OCI-LY7 (cell line): Measurements from ENCODE around the gene VENTX. TPM values are rescaled to one million over a fixed set of nuclear protein-coding genes. Genes with fewer than 3 reads are reported as not detected.
"Not testable (repeated sequence)": the region's sequence is repeated elsewhere in the genome, so short reads cannot be mapped to it uniquely, and the experiment has no call there.

Experiments used
- BruUV-seq: library from RNA; stranded (reverse); fragments of 400-500 nt; replicated peaks from 2 replicates; lab custom pipeline; 2021; lab: Mats Ljungman, UMichigan
- CTCF ChIA-PET: fragments of 300-600 bp; sonication (Branson Sonifier 250); formaldehyde crosslinking; loops from one replicate; lab custom pipeline; 2022; ENCODE audit warnings: antibody characterized with exemption; ENCODE audit not compliant: unreplicated experiment; lab: Charles Lee
- POLR2A ChIA-PET: fragments of 300-600 bp; sonication (Branson Sonifier 250); formaldehyde crosslinking; loops from one replicate; lab custom pipeline; 2022; ENCODE audit warnings: antibody characterized with exemption; lab: Charles Lee
- DNase-seq: peaks from one replicate; pipeline ENCODE4 v3.0.0-alpha.2; 2015; ENCODE audit warnings: low spot score
- H2AFZ ChIP-seq: fragments of 200-600 bp; sonication (generic), shearing (Covaris generic); 2 replicates; pipeline ENCODE4 v1.6.1; 2014; ENCODE audit warnings: mild to moderate bottlenecking, antibody characterized with exemption, low read length, moderate library complexity
- H3K27ac ChIP-seq: fragments of 200-600 bp; sonication (generic); 2 replicates; pipeline ENCODE4 v1.5.1; 2014; ENCODE audit warnings: mixed run types, low read depth, mild to moderate bottlenecking, moderate library complexity, low read length, inconsistent platforms; ENCODE audit not compliant: poor library complexity, severe bottlenecking
- H3K36me3 ChIP-seq: fragments of 200-600 bp; sonication (generic); 2 replicates; pipeline ENCODE4 v1.6.1; 2014; ENCODE audit warnings: mild to moderate bottlenecking, antibody characterized with exemption, low read length, moderate library complexity, mixed read lengths; ENCODE audit not compliant: insufficient read depth
- H3K4me1 ChIP-seq: fragments of 200-600 bp; sonication (generic); 2 replicates; pipeline ENCODE4 v1.5.1; 2014; ENCODE audit warnings: mild to moderate bottlenecking, low read length; ENCODE audit not compliant: insufficient read depth, poor library complexity, severe bottlenecking
- H3K4me2 ChIP-seq: fragments of 200-600 bp; sonication (generic); 2 replicates; pipeline ENCODE4 v1.6.1; 2014; ENCODE audit warnings: mild to moderate bottlenecking, low read length
- H3K4me3 ChIP-seq: fragments of 200-600 bp; sonication (generic); 2 replicates; pipeline ENCODE4 v1.5.1; 2014; ENCODE audit warnings: mild to moderate bottlenecking, low read depth, low read length; ENCODE audit not compliant: poor library complexity, severe bottlenecking
- H3K79me2 ChIP-seq: fragments of 200-600 bp; sonication (generic); 2 replicates; pipeline ENCODE4 v1.6.1; 2016; ENCODE audit warnings: low read depth, mild to moderate bottlenecking, low read length, moderate library complexity, mixed read lengths; ENCODE audit not compliant: insufficient read depth
- H3K9me2 ChIP-seq: fragments of 200-600 bp; sonication (generic); 2 replicates; pipeline ENCODE4 v1.6.1; 2016; ENCODE audit warnings: mild to moderate bottlenecking, low read length, mixed read lengths; ENCODE audit not compliant: insufficient read depth
- H3K9me3 ChIP-seq: fragments of 200-600 bp; sonication (generic); 2 replicates; pipeline ENCODE4 v1.6.1; 2014; ENCODE audit warnings: mild to moderate bottlenecking, mixed run types, low read length, mixed read lengths
- H4K20me1 ChIP-seq: fragments of 200-600 bp; sonication (generic); 2 replicates; pipeline ENCODE4 v1.6.1; 2014; ENCODE audit warnings: mild to moderate bottlenecking, antibody characterized with exemption, low read length, moderate library complexity, mixed read lengths; ENCODE audit not compliant: insufficient read depth
- CTCF ChIP-seq: fragments of 200-600 bp; sonication (generic); conservative IDR thresholded peaks from 2 replicates; pipeline ENCODE4 v1.5.1; 2014; ENCODE audit warnings: mild to moderate bottlenecking, antibody characterized with exemption, low read length, moderate library complexity, mixed read lengths
- EZH2phosphoT487 ChIP-seq: fragments of 200-600 bp; sonication (generic); IDR thresholded peaks from 2 replicates; pipeline ENCODE4 v1.6.1; 2018; ENCODE audit warnings: low read depth, borderline replicate concordance, mild to moderate bottlenecking, mixed run types, antibody characterized with exemption, low read length, moderate library complexity, mixed read lengths
- intact Hi-C: fragments of 100-400 bp; cut with micrococcal nuclease; formaldehyde crosslinking; loops from one replicate; pipeline ENCODE4 v1.10.0; 2022; ENCODE audit not compliant: unreplicated experiment
- total RNA-seq, 2 experiments: library from RNA; depleted of rRNA in 1 of 2; stranded (reverse); fragments of >200 nt in 1 of 2; shearing (Covaris generic) in 1 of 2; gene quantifications; 2 replicates each; pipeline ENCODE4 v1.2.3, GENCODE V29; 2014 to 2022

Gene VENTX
- total RNA-seq, 2 experiments from 2014 or later = not detected

- no peak for TF ChIP-seq CTCF
- no peak for TF ChIP-seq EZH2phosphoT487
- no peak overlapping the region for H3K4me3 ChIP-seq
- intact Hi-C loops = no loop called here
- ChIA-PET POLR2A (no interaction called here), CTCF (no interaction called here)
- no peak overlapping the region for H2AFZ ChIP-seq
- no peaks in the 10 kb centered on the region for H3K9me2 ChIP-seq
- no peaks in the 10 kb centered on the region for H3K4me1 ChIP-seq
- no peak for DNase-seq
- BruUV-seq = no TSS peak
- no peaks in the 10 kb centered on the region; the same call in 1 of the 2 replicates for H4K20me1 ChIP-seq
- no peak overlapping the region for H3K4me2 ChIP-seq
- no peak overlapping the region for H3K27ac ChIP-seq
- H3K79me2 ChIP-seq = no peaks in the 10 kb centered on the region
- H3K36me3 ChIP-seq = no peaks in the 10 kb centered on the region
- no peaks in the 10 kb centered on the region for H3K9me3 ChIP-seq
Measured at GRCh38 chr10:133231946-133232574, 5.6 kb upstream of the VENTX start.

- H3K4me2 ChIP-seq, H2AFZ ChIP-seq, H3K9me2 ChIP-seq, H3K27ac ChIP-seq, H3K4me3 ChIP-seq, H3K9me3 ChIP-seq, H3K79me2 ChIP-seq, H3K4me1 ChIP-seq, POLR2A ChIA-PET, intact Hi-C loops, H4K20me1 ChIP-seq, BruUV-seq, CTCF ChIA-PET, H3K36me3 ChIP-seq, DNase-seq: not testable (repeated sequence)
Measured at GRCh38 chr10:133234796-133235195, 2.9 kb upstream of the VENTX start.

- H2AFZ ChIP-seq = no peak overlapping the region
- no peak overlapping the region for H3K4me2 ChIP-seq
- H3K79me2 ChIP-seq = no peaks in the 10 kb centered on the region
- ChIA-PET POLR2A (no interaction called here), CTCF (no interaction called here)
- no peaks in the 10 kb centered on the region for H3K9me2 ChIP-seq
- intact Hi-C loops = no loop called here
- H3K4me3 ChIP-seq = no peak overlapping the region
- BruUV-seq = no TSS peak
- no peaks in the 10 kb centered on the region; the same call in 1 of the 2 replicates for H4K20me1 ChIP-seq
- H3K27ac ChIP-seq = no peak overlapping the region
- no peak for DNase-seq
- H3K4me1 ChIP-seq = no peaks in the 10 kb centered on the region
- TF ChIP-seq CTCF = no peak
- no peak for TF ChIP-seq EZH2phosphoT487
- no peaks in the 10 kb centered on the region for H3K36me3 ChIP-seq
- H3K9me3 ChIP-seq = no peaks in the 10 kb centered on the region
Measured at GRCh38 chr10:133235265-133235855, 2.3 kb upstream of the VENTX start.
